ENCODE measurements around the gene CHST8.
"Not testable (repeated sequence)": the region's sequence is repeated elsewhere in the genome, so short reads cannot be mapped to it uniquely, and the experiment has no call there.

CHST8 gene

GRCh38 chr19:33813391-33814101, 191.8 kb downstream of the CHST8 start:
- DNase-seq = peak; percentile 63
- no peaks in the 10 kb centered on the region for H3K9me3 ChIP-seq
- TF ChIP-seq, protein P1, sequence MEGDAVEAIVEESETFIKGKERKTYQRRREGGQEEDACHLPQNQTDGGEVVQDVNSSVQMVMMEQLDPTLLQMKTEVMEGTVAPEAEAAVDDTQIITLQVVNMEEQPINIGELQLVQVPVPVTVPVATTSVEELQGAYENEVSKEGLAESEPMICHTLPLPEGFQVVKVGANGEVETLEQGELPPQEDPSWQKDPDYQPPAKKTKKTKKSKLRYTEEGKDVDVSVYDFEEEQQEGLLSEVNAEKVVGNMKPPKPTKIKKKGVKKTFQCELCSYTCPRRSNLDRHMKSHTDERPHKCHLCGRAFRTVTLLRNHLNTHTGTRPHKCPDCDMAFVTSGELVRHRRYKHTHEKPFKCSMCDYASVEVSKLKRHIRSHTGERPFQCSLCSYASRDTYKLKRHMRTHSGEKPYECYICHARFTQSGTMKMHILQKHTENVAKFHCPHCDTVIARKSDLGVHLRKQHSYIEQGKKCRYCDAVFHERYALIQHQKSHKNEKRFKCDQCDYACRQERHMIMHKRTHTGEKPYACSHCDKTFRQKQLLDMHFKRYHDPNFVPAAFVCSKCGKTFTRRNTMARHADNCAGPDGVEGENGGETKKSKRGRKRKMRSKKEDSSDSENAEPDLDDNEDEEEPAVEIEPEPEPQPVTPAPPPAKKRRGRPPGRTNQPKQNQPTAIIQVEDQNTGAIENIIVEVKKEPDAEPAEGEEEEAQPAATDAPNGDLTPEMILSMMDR (IDR thresholded peaks at IDR 0.05; ENCODE audit: low read depth, low read length) = no peak
- peaks cover 26% of the 10 kb centered on the region for H3K36me3 ChIP-seq
- no peak overlapping the region for H3K4me3 ChIP-seq (ENCODE audit: low read depth, low read length)
- no peaks in the 10 kb centered on the region for H3K27me3 ChIP-seq
- peaks cover 24% of the 10 kb centered on the region for H3K4me1 ChIP-seq

GRCh38 chr19:33814181-33815165, 192.7 kb downstream of the CHST8 start:
- DNase-seq = no peak
- TF ChIP-seq, protein P1 (IDR thresholded peaks at IDR 0.05; ENCODE audit: low read depth, low read length) = no peak
- no peaks in the 10 kb centered on the region for H3K27me3 ChIP-seq
- no peak overlapping the region for H3K4me3 ChIP-seq (ENCODE audit: low read depth, low read length)
- H3K4me1 ChIP-seq = peaks cover 24% of the 10 kb centered on the region
- no peaks in the 10 kb centered on the region for H3K9me3 ChIP-seq
- H3K36me3 ChIP-seq = peaks cover 26% of the 10 kb centered on the region

DNA sequence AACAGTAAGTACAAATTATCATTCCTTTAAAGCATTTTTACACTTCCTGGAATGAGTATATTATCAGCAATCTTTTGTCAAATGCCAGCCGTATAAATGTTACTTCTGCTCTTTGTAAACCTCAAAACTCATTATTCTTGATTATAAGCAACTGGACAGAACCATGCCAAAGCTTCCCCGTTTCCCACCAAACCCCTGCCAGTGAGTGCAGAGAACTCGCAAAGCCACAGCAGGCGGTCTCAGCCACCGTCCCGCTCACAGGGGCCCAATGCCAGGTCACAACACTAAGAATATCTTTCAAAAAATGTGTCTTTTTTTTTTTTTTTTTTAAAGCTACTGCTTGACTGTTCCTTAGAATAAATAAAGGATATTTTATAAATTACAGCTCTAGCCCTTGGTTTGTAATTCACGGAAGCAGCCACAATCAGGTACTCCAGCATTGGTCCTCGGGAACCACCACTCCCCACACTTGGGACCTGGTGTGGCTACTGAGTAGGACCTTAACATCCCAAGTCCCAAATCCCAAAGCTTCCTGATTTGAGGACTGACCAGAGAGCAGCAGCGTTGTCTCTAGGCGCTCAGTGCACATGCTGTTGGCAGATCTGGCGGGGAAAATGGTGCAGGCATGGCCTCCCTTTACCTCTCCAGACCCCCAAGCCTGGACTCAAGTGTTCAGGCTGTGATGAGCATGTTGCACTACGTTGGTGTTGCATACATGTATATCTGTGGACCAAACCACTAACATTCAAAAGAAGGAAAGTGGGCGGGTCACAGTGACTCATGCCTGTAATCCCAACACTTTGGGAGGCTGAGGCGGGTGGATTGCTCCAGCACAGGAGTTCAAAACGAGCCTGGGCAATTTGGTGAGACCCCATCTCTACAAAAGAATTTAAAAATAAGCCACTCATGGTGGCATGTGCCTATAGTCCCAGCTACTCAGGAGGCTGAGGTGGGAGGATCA, 193.9 kb downstream of the CHST8 start:
- DNase-seq = no peak
- H3K4me1 ChIP-seq = peaks cover 24% of the 10 kb centered on the region
- H3K27me3 ChIP-seq = no peaks in the 10 kb centered on the region
- no peak overlapping the region for H3K4me3 ChIP-seq (ENCODE audit: low read depth, low read length)
- TF ChIP-seq, protein P1 (IDR thresholded peaks at IDR 0.05; ENCODE audit: low read depth, low read length) = no peak
- no peaks in the 10 kb centered on the region for H3K9me3 ChIP-seq
- peaks cover 21% of the 10 kb centered on the region for H3K36me3 ChIP-seq

DNA sequence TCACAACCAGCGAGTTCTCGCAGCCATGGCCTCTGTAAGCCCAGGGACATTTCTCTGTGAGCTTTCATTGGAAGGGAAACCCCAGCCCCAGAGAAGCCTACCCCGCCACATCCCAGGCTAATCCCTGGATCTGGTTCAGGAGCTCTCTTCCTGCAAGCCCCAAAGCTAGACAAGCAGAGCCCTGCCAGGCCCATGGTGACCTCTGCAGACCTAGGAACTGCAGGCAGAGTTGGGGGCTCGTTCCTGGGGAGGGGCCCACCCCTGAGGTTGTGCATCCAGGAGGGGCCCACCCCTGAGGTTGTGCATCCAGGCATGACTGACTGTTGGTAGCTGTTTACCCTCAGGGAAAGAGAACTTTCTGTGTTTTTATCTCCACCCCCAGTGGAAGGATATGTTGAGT, 196.7 kb downstream of the CHST8 start:
- no peaks in the 10 kb centered on the region for H3K27me3 ChIP-seq
- H3K9me3 ChIP-seq = no peaks in the 10 kb centered on the region
- TF ChIP-seq, protein P1 (IDR thresholded peaks at IDR 0.05; ENCODE audit: low read depth, low read length) = no peak
- DNase-seq = no peak
- peaks cover 13% of the 10 kb centered on the region for H3K4me1 ChIP-seq
- no peak overlapping the region for H3K4me3 ChIP-seq (ENCODE audit: low read depth, low read length)
- H3K36me3 ChIP-seq = peaks cover 3% of the 10 kb centered on the region; the same call in 1 of the 2 replicates

- H3K9me3 ChIP-seq; DNase-seq; H3K4me3 ChIP-seq (ENCODE audit: low read depth, low read length); H3K4me1 ChIP-seq; H3K27me3 ChIP-seq; H3K36me3 ChIP-seq: not testable (repeated sequence)
Measured at GRCh38 chr19:33819078-33819477, 197.3 kb downstream of the CHST8 start.

- Histone ChIP-seq H3K4me3 (ENCODE audit: low read depth, low read length) (no peak overlapping the region), H3K9me3 (no peaks in the 10 kb centered on the region), H3K36me3 (no peaks in the 10 kb centered on the region; the same call in 1 of the 2 replicates), H3K27me3 (no peaks in the 10 kb centered on the region), H3K4me1 (peaks cover 5% of the 10 kb centered on the region)
- no peak for DNase-seq
- TF ChIP-seq, protein P1 (IDR thresholded peaks at IDR 0.05; ENCODE audit: low read depth, low read length) = no peak
Measured at GRCh38 chr19:33819506-33819879, 197.7 kb downstream of the CHST8 start.
